HG03196 (cell line): Measurements from ENCODE around the gene TOR1AIP2.
"Not testable (repeated sequence)": the region's sequence is repeated elsewhere in the genome, so short reads cannot be mapped to it uniquely, and the experiment has no call there.

Source experiments
- ATAC-seq: cut with Tn5 transposase; IDR thresholded peaks from one replicate; pipeline ENCODE4 v1.9.1; 2021; ENCODE audit not compliant: unreplicated experiment

TOR1AIP2 gene

DNA sequence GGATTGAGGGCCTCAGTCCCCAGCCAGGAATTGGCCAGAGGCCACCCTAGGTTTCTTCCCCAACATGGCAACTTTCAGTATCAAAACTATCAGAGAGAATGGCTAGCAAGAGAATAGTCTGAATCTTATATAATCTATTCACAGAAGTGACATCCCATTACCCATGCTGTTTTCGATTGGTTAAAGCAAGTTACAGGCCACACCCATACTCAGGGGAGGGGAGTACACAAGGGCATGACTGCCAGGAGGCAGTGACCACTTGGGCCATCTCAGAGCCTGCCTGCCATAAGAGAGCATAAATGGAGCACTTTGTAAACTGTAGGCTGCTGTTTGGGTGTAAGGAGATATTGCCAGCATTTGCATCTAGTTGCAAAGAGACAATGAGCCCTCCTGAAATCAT is 69.1 kb downstream of the TOR1AIP2 start:
- no peak for ATAC-seq

- no peak for ATAC-seq
These were observed 69.7 kb downstream of the TOR1AIP2 start for GRCh38 chr1:179807691-179808485.

DNA sequence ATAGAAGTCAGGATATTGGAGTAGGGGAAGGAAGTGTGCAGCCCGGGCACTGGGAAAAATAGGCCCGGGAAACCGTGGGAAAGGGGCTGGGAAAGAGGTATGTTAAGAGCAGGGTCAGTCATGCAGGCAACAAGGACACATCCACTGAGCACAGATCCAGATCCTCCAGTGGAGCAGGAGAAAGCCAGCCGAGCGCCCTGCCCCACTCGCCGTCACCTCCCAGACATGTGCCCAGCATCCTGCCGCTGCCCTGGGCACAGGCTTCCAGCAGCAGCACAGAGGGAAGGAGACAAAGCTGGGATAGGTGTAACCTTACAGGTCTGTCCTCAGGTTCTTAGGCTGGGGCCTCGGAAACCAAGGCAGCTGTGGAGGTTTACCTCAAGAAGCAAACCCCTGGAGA is 70.3 kb downstream of the TOR1AIP2 start:
- ATAC-seq = no peak

GRCh38 chr1:179806333-179806732 is 71.3 kb downstream of the TOR1AIP2 start:
- no peak for ATAC-seq

DNA sequence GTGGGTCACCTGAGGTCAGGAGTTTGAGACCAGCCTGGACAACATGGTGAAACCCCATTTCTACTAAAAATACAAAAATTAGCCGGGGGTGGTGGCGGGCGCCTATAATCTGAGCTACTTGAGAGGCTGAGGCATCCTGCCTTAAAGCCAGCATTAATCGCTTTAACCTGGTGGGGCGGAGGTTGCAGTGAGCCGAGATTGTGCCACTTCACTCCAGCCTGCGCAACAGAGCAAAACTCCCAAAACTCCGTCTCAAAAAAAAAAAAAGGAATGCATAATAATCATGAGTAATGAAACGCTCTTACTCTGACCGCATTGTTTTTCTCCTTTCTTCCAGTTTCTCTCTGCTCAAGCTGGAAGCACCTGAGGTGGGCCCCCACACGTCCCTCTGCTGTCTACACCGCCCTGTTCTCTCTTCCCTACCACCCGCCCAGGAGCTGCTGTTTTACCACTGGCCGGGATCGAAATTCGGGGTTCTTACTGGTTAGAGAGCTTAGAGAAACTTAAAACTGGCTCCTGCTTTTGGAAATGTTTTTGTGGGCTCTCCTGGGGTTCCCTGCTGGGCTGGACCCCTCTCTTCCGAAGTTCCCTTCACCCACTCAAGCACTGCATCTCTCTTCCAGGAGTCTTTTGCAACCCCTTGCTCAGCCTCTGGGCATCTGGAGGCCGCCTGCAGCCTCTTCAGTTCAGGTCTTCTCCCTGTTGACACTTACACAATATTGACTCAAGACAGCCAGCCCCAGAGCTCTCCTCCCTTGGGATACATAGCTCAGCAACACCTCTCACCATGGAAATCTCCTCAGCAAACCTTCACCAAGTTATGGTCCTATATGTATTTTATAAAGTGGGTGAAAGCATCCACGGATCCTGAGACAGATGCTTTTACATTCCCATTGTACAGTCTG is 72.1 kb downstream of the TOR1AIP2 start:
- no peak for ATAC-seq

DNA sequence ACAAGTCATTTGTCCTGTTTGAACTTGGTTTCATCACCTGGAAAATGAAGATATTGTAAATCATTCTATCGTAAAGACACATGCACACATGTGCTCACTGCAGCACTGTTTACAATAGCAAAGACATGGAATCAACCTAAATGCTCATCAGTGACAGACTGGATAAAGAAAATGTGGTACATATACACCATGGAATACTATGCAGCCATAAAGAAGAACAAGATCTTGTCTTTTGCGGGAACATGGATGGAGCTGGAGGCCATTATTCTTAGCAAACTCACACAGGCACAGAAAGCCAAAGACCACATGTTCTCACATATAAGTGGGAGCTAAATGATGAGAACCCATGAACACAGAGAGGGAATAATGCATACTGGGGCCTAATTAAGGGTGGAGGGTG is 73.2 kb downstream of the TOR1AIP2 start:
- ATAC-seq = not testable (repeated sequence)

GRCh38 chr1:179803918-179804317 is 73.7 kb downstream of the TOR1AIP2 start:
- ATAC-seq = no peak

GRCh38 chr1:179803104-179803503 is 74.5 kb downstream of the TOR1AIP2 start:
- ATAC-seq = no peak

- no peak for ATAC-seq
These were observed 77.1 kb downstream of the TOR1AIP2 start for GRCh38 chr1:179800481-179800880.

DNA sequence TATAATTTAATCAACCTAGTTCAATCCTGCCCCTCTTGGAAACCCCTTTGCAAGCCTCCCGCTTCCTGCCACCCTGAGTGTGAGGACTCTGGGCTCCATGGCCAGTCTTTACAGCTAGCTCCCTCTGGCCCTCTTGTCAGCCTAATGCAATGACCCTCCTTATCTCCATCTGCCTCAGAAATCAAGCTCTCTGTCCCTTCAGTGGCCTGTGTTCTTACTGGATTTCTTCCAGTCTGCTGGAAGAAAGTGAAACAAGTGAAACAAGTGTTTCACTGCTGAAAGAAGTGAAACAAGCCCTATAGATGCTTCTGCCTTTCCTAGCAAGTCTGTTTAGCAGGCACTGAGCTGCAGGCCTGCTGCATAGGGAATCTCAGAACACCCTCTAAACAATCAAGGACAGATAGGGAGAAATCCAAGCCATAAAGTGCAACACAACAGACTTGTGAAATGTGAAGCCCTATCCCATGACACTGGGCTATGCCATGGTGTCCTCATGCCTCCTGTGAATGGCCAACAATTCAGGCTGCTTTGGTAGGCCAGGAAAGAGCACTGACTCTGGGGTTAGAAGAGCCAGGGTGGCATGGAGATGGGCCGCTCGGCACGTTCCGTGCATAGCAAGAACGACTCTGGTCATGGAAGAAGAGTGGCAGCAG is 78.6 kb downstream of the TOR1AIP2 start:
- ATAC-seq = no peak

DNA sequence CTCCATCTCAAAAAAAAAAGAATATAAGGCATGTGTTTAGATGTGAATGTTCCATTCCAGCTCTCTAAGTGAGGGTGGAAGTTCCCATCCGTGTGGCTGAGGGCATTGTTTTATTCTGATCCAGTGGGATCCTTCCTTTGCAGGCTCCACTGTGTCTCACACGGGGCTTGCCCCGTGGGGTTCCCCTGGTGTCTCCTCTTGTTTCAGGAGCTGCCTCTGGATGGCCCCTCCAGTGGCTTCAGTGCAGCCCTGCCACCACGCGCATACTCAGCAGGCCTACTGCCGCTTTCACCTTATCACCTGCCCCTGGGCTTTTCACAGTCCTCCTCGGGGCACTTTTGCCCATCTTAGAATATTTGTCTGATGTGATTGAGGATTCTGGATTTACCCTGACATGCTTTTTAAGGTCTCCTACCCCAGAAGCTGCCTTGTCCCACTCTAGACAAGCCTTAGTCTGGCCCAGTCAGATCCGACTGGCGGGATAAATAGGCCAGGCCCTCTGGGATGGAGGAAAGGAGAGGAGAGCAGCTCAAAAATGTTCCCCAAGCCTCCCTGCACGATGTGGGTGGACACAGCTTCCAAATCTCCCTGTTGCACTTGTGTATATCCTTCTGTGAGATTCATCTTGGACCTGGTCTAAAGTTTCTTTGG is 79.3 kb downstream of the TOR1AIP2 start:
- ATAC-seq = no peak

DNA sequence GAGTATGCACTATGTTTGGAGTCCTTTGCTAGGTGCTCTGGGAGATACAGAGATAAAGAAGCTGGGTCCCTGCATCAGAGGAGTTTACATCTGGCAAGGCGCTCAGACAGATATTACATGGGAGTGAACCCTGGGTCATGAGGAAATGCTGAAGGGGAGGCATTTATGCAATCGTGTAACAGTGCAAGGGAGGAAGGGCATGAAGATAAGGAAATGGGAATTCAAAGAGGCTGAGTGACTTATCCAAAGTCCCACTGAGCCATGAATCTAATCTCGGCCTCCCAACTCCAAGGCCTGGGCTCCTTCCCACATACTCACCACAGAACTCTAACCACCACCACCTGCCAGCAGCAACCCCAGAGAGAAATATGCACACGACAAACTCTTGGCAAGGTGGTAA is 82.9 kb downstream of the TOR1AIP2 start:
- ATAC-seq = no peak

- no peak for ATAC-seq
These were observed 83.5 kb downstream of the TOR1AIP2 start for GRCh38 chr1:179794146-179794545.

- no peak for ATAC-seq
These were observed 84.3 kb downstream of the TOR1AIP2 start for GRCh38 chr1:179793281-179793680.
